ENCODE measurements around the gene TTC39A. TPM values are rescaled to one million over a fixed set of nuclear protein-coding genes. Genes with fewer than 3 reads are reported as not detected.
"Not testable (repeated sequence)": the region's sequence is repeated elsewhere in the genome, so short reads cannot be mapped to it uniquely, and the experiment has no call there.

Gene TTC39A
- total and polyA plus RNA-seq, 8 donors: 8.3 to 159 (median 32.4) TPM

DNA sequence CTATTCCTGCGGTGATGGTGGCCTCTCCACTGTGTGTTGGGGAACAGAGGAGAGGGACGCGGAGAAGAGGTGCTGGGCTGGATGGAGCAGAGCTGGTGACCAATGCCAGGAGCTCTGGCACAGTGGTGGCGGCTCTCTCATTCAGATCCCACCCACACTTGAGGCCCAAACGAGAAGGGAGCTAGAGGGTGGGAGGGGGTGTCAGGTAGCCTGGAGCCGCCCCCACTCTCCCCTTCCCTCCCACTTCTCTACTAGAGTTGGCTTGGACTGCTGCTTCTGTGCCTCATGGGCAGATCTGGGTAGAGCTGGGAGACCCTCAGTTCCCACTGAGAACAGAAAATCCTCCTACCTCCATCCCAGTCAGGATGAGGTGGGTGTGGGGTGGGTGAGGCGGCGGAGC, 3.5 kb downstream of the TTC39A start:
- Histone ChIP-seq H3K4me1 (peaks cover 7 to 26% (median 22%) of the 10 kb centered on the region in 4 donors), H3K27ac (no peak overlapping the region), H3K36me3 (no peaks in the 10 kb centered on the region), H3K4me3 (no peak overlapping the region), H3K9me3 (no peaks in the 10 kb centered on the region), H3K27me3 (peaks cover 0 to 26% (median 7%) of the 10 kb centered on the region in 3 donors)
- 81 to 86% (median 84%) methylated on average over 7 to 8 of the region's 8 CpGs for WGBS, 5 donors
- intact Hi-C loops (cut with DNase I; ENCODE audit: low total_unique reads): no loop called here
- TF ChIP-seq, protein P1, sequence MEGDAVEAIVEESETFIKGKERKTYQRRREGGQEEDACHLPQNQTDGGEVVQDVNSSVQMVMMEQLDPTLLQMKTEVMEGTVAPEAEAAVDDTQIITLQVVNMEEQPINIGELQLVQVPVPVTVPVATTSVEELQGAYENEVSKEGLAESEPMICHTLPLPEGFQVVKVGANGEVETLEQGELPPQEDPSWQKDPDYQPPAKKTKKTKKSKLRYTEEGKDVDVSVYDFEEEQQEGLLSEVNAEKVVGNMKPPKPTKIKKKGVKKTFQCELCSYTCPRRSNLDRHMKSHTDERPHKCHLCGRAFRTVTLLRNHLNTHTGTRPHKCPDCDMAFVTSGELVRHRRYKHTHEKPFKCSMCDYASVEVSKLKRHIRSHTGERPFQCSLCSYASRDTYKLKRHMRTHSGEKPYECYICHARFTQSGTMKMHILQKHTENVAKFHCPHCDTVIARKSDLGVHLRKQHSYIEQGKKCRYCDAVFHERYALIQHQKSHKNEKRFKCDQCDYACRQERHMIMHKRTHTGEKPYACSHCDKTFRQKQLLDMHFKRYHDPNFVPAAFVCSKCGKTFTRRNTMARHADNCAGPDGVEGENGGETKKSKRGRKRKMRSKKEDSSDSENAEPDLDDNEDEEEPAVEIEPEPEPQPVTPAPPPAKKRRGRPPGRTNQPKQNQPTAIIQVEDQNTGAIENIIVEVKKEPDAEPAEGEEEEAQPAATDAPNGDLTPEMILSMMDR (IDR thresholded peaks at IDR 0.05): no peak
- TF ChIP-seq POLR2A (IDR thresholded peaks at IDR 0.05) (no peak), EP300 (IDR thresholded peaks at IDR 0.05) (no peak), POLR2AphosphoS5 (IDR thresholded peaks at IDR 0.05) (no peak)
- DNase-seq: no peak

DNA sequence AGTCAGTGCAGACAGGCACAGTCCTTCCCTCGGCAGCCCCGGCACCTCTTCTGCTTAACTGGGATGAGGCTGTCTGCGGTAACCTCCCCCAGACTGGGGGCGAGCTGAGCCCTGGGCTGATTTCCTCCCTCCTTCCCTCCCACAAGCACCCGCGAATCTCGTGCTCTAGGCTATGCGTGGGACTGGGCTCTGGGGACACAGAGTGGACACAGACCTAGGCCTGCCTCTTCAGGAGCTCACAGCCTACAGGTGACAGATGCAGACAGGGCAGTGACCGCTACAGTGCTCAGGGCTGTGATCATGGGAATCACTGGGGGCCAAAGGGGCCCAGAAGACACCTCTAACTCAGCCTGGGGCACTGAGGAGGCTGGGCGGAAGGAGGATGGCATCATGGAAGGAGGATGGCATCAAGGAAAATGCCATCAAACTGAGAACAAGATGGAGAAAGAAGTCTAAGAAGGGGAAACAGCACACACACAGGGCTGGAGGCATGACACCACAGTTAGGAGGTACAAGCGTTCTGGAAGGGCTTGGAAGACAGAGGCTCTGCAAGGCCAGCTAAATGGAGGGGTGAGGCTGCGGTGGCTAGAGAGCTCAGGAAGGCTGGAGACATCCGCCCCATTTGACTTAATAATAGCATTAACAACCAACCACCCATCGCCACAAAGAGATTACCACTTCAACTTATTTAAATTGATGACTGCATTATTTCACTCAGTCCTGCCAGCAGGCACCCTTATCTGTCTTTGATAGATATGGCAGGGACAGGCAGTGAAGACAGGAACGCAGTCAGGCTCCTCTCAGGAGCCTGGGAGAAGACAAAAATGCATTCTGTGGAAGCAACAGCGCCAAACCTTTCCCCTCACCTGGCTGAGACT, 4.2 kb downstream of the TTC39A start:
- H3K36me3 ChIP-seq: no peaks in the 10 kb centered on the region
- 82 to 88% (median 85%) methylated on average over 11 to 16 of the region's 16 CpGs for WGBS, 5 donors
- TF ChIP-seq POLR2A (IDR thresholded peaks at IDR 0.05): no peak
- no peak for TF ChIP-seq EP300 (IDR thresholded peaks at IDR 0.05)
- TF ChIP-seq POLR2AphosphoS5 (IDR thresholded peaks at IDR 0.05): no peak
- TF ChIP-seq, protein P1 (IDR thresholded peaks at IDR 0.05): no peak
- peaks cover 5 to 20% (median 18%) of the 10 kb centered on the region in 4 donors for H3K4me1 ChIP-seq
- peaks cover 0 to 23% (median 7%) of the 10 kb centered on the region in 3 donors for H3K27me3 ChIP-seq
- H3K9me3 ChIP-seq: no peaks in the 10 kb centered on the region
- H3K27ac ChIP-seq: no peak overlapping the region
- intact Hi-C loops (cut with DNase I; ENCODE audit: low total_unique reads): no loop called here
- no peak for DNase-seq
- H3K4me3 ChIP-seq: no peak overlapping the region

DNA sequence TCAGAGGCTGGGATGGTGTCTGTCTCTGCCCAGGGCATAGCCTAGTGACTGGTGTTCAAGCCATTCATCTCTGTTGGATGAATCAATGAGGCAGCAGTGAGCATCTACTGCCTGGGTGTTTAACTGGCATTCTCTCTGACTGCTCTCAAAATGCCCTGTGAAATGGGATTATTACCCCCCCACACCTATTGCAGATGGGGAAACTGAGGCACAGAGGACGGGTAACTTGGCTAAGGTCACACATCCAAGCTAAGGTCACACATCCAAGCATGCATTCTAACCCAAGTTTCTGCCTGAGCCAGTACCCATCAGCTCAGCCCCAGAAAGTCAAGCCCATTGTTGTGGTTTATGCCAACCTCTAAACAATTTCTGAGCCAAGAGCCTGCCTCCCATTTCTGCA, 5.0 kb downstream of the TTC39A start:
- Histone ChIP-seq H3K9me3 (no peaks in the 10 kb centered on the region), H3K27ac (no peak overlapping the region), H3K36me3 (no peaks in the 10 kb centered on the region), H3K27me3 (peaks cover 0 to 16% (median 7%) of the 10 kb centered on the region in 3 donors), H3K4me1 (peaks cover 0 to 14% (median 13%) of the 10 kb centered on the region in 4 donors), H3K4me3 (no peak overlapping the region)
- no peak for TF ChIP-seq POLR2AphosphoS5 (IDR thresholded peaks at IDR 0.05)
- no peak for TF ChIP-seq POLR2A (IDR thresholded peaks at IDR 0.05)
- DNase-seq: no peak
- intact Hi-C loops (cut with DNase I; ENCODE audit: low total_unique reads): no loop called here
- WGBS, 5 donors: 62 to 90% (median 74%) methylated on average over 1 of the region's 1 CpG

DNA sequence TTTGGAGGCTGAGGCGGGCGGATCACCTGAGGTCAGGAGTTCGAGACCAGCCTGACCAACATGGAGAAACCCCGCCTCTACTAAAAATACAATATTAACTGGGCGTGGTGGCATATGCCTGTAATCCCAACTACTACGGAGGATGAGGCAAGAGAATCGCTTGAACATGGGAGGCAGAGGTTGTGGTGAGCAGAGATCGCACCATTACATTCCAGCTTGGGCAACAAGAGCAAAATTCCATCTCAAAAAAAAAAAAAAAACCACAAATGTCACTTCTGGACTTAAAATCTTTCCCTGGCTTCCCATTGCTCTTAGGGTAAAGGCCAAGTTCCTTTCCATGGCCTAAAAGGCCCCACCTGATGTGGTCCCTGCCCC, 5.4 kb downstream of the TTC39A start:
- intact Hi-C loops (cut with DNase I; ENCODE audit: low total_unique reads); H3K4me3 ChIP-seq; DNase-seq; H3K36me3 ChIP-seq; H3K27ac ChIP-seq; H3K9me3 ChIP-seq: not testable (repeated sequence)
- peaks cover 0 to 14% (median 6%) of the 10 kb centered on the region in 3 donors for H3K27me3 ChIP-seq
- 89 to 98% (median 94%) methylated on average over 8 of the region's 8 CpGs for WGBS, 5 donors
- H3K4me1 ChIP-seq: peaks cover 0 to 13% (median 12%) of the 10 kb centered on the region in 4 donors

DNA sequence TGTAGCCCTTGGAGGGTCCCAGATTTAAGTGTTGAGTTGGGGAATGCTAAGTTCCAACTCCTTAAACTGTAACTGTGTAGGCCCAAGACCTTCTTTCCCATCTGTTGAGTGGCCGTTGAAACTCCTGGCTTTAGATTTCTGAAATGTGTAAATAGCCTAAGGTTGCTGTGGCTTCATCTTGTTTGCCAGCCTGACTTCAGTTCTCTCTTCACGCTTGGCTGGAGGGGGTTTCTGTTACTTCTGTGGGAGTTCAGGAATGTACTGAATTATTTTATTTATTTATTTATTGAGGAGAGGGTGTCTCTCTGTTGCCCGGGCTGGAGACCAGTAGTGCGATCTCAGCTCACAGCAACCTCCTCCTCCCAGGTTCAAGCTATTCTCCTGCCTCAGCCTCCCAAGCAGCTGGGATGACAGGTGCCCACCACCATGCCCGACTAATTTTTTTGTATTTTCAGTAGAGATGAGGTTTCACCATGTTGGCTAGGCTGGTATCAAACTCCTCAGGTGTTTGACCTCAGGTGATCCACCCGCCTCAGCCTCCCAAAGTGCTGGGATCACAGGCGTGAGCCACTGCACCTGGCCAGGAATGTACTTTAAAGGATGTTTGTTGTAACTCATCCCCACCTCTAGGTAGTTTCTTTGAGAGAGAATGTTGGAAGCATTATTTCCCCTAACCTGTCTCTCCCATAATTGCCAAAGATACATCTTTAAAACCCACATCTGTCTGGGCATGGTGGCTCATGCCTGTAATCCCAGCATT, 5.9 kb downstream of the TTC39A start:
- TF ChIP-seq POLR2A (IDR thresholded peaks at IDR 0.05): no peak
- TF ChIP-seq POLR2AphosphoS5 (IDR thresholded peaks at IDR 0.05): no peak
- TF ChIP-seq, protein P1 (IDR thresholded peaks at IDR 0.05): no peak
- no peak for TF ChIP-seq EP300 (IDR thresholded peaks at IDR 0.05)
- no peaks in the 10 kb centered on the region for H3K36me3 ChIP-seq
- no peaks in the 10 kb centered on the region for H3K9me3 ChIP-seq
- DNase-seq: no peak
- intact Hi-C loops (cut with DNase I; ENCODE audit: low total_unique reads): no loop called here
- 89 to 95% (median 95%) methylated on average over 7 of the region's 7 CpGs for WGBS, 5 donors
- no peak overlapping the region for H3K4me3 ChIP-seq
- no peak overlapping the region for H3K27ac ChIP-seq
- peaks cover 0 to 8% (median 8%) of the 10 kb centered on the region in 4 donors for H3K4me1 ChIP-seq
- H3K27me3 ChIP-seq: peaks cover 0 to 9% (median under 1%) of the 10 kb centered on the region in 3 donors
